K562 (cell line): ENCODE data around the gene RBM27. TPM values are rescaled to one million over a fixed set of nuclear protein-coding genes. Genes with fewer than 3 reads are reported as not detected.
A peak's percentile ranks its signal among the peaks of the same experiment; 100 is the strongest.

Experiments
- DIDO1 ChIP-seq: fragments of 450-650 bp; IDR thresholded peaks from 2 replicates; pipeline ENCODE4 v1.6.1; 2016; ENCODE audit warnings: low read depth, missing biosample characterization, missing genetic modification characterization
- E2F8 ChIP-seq: fragments of 450-650 bp; IDR thresholded peaks from 2 replicates; pipeline ENCODE4 v1.7.1; 2018; ENCODE audit warnings: mild to moderate bottlenecking, low read depth; ENCODE audit not compliant: partially characterized antibody
- ESRRB ChIP-seq: fragments of 250-450 bp; sonication (Bioruptor Pico); IDR thresholded peaks from 2 replicates; pipeline ENCODE4 v1.5.0; 2020; ENCODE audit warnings: mild to moderate bottlenecking, moderate library complexity, borderline replicate concordance
- HMGXB4 ChIP-seq: sonication (generic); formaldehyde crosslinking; IDR thresholded peaks from 2 replicates; pipeline ENCODE4 v1.8.1; 2023; ENCODE audit warnings: mild to moderate bottlenecking, missing genetic modification reagents
- MEF2D ChIP-seq: conservative IDR thresholded peaks from 2 replicates; pipeline ENCODE4 v1.6.1; 2016; ENCODE audit warnings: low read depth, missing genetic modification characterization, missing compliant biosample characterization
- SAFB2 ChIP-seq: fragments of 200-400 bp; formaldehyde crosslinking; IDR thresholded peaks from 2 replicates; pipeline ENCODE4 v1.6.1; 2018; ENCODE audit warnings: borderline replicate concordance, low read length, low read depth, moderate library complexity; ENCODE audit not compliant: severe bottlenecking
- TFAM ChIP-seq: fragments of 250-450 bp; sonication (Bioruptor Pico); conservative IDR thresholded peaks from 2 replicates; pipeline ENCODE4 v1.5.0; 2021; ENCODE audit warnings: mild to moderate bottlenecking, moderate library complexity
- U2AF2 ChIP-seq: fragments of 200-400 bp; formaldehyde crosslinking; optimal IDR thresholded peaks from 2 replicates; pipeline ENCODE3; 2017; ENCODE audit warnings: low read depth, mild to moderate bottlenecking, low read length
- ZBTB43 ChIP-seq: sonication (generic); formaldehyde crosslinking; IDR thresholded peaks from 2 replicates; pipeline ENCODE4 v1.8.0; 2023; ENCODE audit warnings: mild to moderate bottlenecking, missing genetic modification reagents
- ZNF354B ChIP-seq: fragments of 250-450 bp; sonication (Bioruptor Pico); IDR thresholded peaks from 2 replicates; pipeline ENCODE4 v1.4.0; 2020
- polyA plus RNA-seq, 8 experiments: library from polyadenylated mRNA; depleted of rRNA in 4 of 8; stranded (reverse) in 5 of 8; unstranded in 3 of 8; fragments of >200 nt; fragmentation: Nextera tagmentation in 2 of 8; fragmentation: Illumina TruSeq in 1 of 8; extraction: Ambion mirVana in 2 of 8; extraction: Trizol in 1 of 8; gene quantifications; 2 replicates each; pipeline versions ENCODE4 v1.2.1 to v1.2.3, GENCODE V29; 2011 to 2014; ENCODE audit warnings: inconsistent platforms in 1 of 8, missing spikeins in 1 of 8
- total RNA-seq, 7 experiments: library from RNA; depleted of rRNA in 6 of 7; stranded (reverse); fragments of >200 nt in 6 of 7; fragmentation: Illumina TruSeq in 2 of 7; extraction: Trizol in 2 of 7; gene quantifications; 2 replicates each; pipeline versions ENCODE4 v1.2.1 to v1.2.3, GENCODE V29; 2011 to 2021; ENCODE audit warnings: low replicate concordance in 1 of 7
- TF ChIP-seq, protein P1 (sequence below): fragments of 450-650 bp; formaldehyde crosslinking; IDR thresholded peaks from 2 replicates; pipeline ENCODE4 v1.4.0; 2020; ENCODE audit warnings: mild to moderate bottlenecking, moderate library complexity
- TF ChIP-seq, protein P2 (sequence below), 2 experiments: fragments of 450-650 bp; IDR thresholded peaks; 2 replicates each; pipeline ENCODE4 v1.6.1; 2018; ENCODE audit warnings: mild to moderate bottlenecking in 2 of 2, low read depth in 1 of 2; ENCODE audit not compliant: partially characterized antibody in 2 of 2

Gene RBM27
- total and polyA plus RNA-seq, 9 of the 15 experiments (the other 6 are each of a cell fraction or from before 2014, with no cell fraction given): 5.3 to 45.4 (median 29.1) TPM

DNA sequence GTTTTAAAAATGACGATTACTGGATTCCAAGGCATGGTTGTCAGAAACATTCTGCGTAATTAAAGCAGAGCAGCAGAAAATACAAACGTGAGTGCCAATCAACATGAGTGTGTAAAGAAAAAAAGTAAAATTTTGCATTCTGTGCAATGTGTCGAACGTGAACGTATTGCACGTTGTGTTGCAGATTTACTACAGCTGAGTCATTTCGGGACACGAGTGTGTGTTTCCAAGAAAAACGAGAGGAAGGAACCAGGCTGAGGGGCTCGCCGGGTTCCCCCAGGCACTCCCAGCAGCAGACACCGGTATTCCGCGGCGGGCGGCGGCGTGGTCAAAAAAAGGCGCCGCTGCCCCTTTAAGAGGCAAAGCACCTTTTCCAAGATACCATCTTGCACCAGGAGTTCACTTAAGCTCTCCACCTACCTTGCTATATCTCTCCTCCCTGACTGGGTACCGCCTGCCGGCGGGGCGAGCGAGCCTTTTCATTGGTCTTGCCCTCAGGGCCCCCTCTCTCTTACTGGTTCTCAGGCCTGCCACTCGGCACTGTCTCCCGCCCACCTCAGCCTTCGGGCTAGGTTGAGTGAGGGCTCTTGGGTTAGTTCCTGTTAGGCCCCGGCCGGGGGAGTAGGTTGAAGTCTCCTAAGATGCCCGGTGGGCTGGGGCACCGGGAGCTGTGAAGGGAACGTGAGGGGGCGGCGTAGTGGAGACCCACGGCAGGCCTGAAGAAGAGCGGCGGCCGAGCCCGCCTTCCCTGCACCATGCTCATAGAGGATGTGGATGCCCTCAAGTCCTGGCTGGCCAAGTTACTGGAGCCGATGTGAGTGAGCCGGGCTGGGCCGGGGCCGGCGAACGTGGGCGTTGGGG lies at the start of gene RBM27 (continued):
- TF ChIP-seq E2F8 (no peak), ESRRB (CRISPR knock-in tag) (no peak), ZBTB43 (CRISPR knock-in tag) (no peak), U2AF2 (no peak), MEF2D (tag) (no peak), HMGXB4 (no peak), SAFB2 (no peak), TFAM (CRISPR knock-in tag) (no peak), ZNF354B (CRISPR knock-in tag) (no peak), DIDO1 (peak; percentile 77; the same call in 1 of the 2 replicates)
- TF ChIP-seq, protein P1, sequence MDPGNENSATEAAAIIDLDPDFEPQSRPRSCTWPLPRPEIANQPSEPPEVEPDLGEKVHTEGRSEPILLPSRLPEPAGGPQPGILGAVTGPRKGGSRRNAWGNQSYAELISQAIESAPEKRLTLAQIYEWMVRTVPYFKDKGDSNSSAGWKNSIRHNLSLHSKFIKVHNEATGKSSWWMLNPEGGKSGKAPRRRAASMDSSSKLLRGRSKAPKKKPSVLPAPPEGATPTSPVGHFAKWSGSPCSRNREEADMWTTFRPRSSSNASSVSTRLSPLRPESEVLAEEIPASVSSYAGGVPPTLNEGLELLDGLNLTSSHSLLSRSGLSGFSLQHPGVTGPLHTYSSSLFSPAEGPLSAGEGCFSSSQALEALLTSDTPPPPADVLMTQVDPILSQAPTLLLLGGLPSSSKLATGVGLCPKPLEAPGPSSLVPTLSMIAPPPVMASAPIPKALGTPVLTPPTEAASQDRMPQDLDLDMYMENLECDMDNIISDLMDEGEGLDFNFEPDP (CRISPR knock-in tag): no peak
- TF ChIP-seq, protein P2, sequence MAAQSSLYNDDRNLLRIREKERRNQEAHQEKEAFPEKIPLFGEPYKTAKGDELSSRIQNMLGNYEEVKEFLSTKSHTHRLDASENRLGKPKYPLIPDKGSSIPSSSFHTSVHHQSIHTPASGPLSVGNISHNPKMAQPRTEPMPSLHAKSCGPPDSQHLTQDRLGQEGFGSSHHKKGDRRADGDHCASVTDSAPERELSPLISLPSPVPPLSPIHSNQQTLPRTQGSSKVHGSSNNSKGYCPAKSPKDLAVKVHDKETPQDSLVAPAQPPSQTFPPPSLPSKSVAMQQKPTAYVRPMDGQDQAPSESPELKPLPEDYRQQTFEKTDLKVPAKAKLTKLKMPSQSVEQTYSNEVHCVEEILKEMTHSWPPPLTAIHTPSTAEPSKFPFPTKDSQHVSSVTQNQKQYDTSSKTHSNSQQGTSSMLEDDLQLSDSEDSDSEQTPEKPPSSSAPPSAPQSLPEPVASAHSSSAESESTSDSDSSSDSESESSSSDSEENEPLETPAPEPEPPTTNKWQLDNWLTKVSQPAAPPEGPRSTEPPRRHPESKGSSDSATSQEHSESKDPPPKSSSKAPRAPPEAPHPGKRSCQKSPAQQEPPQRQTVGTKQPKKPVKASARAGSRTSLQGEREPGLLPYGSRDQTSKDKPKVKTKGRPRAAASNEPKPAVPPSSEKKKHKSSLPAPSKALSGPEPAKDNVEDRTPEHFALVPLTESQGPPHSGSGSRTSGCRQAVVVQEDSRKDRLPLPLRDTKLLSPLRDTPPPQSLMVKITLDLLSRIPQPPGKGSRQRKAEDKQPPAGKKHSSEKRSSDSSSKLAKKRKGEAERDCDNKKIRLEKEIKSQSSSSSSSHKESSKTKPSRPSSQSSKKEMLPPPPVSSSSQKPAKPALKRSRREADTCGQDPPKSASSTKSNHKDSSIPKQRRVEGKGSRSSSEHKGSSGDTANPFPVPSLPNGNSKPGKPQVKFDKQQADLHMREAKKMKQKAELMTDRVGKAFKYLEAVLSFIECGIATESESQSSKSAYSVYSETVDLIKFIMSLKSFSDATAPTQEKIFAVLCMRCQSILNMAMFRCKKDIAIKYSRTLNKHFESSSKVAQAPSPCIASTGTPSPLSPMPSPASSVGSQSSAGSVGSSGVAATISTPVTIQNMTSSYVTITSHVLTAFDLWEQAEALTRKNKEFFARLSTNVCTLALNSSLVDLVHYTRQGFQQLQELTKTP (IDR thresholded peaks at IDR 0.05; ENCODE audit: low read depth in 1 of 2, partially characterized antibody in 2 of 2): peak; percentile 48 to 65
